Inflammatory macrophage (primary cell): ENCODE results near the gene PAN2.
"Not testable (repeated sequence)": the region's sequence is repeated elsewhere in the genome, so short reads cannot be mapped to it uniquely, and the experiment has no call there.

Experiments used
- DNase-seq, 2 donors: peaks; one replicate each; pipeline ENCODE4 v3.0.0-alpha.2; 2020 to 2022
- total RNA-seq, 18 experiments: gene quantifications; one replicate each; lab custom pipeline; 2026; ENCODE audit warnings: mixed read lengths in 6 of 18, inconsistent platforms in 2 of 18; lab: John Stamatoyannopoulos, UW

PAN2 gene
- 11.3 to 48.7 (median 32.9) reads per million in 18 experiments for total RNA-seq

GRCh38 chr12:56333679-56334489, at the start of gene PAN2:
Gene PAN2, minus strand, starts transcription at chr12:56334000. Its CDS starts 906 bp downstream, at chr12:56333094.
- peak; percentile 98 to 99 for DNase-seq

GRCh38 chr12:56382611-56383010, 48.8 kb upstream of the PAN2 start:
- DNase-seq = no peak

- no peak for DNase-seq
Measured at GRCh38 chr12:56377989-56378316, 44.2 kb upstream of the PAN2 start.

- peak; percentile 25 to 45 for DNase-seq
Measured at GRCh38 chr12:56377310-56377988, 43.6 kb upstream of the PAN2 start.

- no peak for DNase-seq
Measured at GRCh38 chr12:56375598-56376434, 42.0 kb upstream of the PAN2 start.

GRCh38 chr12:56374726-56375597, 41.2 kb upstream of the PAN2 start:
- DNase-seq = peak in 1 of 2 donors; percentile 20

GRCh38 chr12:56373515-56373914, 39.7 kb upstream of the PAN2 start:
- DNase-seq = no peak

GRCh38 chr12:56366948-56367347, 33.1 kb upstream of the PAN2 start:
- no peak for DNase-seq

- DNase-seq = no peak
Measured at GRCh38 chr12:56362130-56363059, 28.6 kb upstream of the PAN2 start, which contains the start of gene APOF. Gene APOF, minus strand, starts transcription at chr12:56362857. Its CDS starts 112 bp downstream, at chr12:56362745.

- no peak for DNase-seq
Measured at GRCh38 chr12:56361487-56362129, 27.8 kb upstream of the PAN2 start.

GRCh38 chr12:56359851-56360767, 26.3 kb upstream of the PAN2 start, which contains the start of gene STAT2:
Gene STAT2, minus strand, starts transcription at chr12:56360107. Its CDS starts 3,536 bp downstream, at chr12:56356571.
- peak; percentile 100 for DNase-seq

- peak; percentile 53 to 74 for DNase-seq
Measured at GRCh38 chr12:56358836-56359532, 25.2 kb upstream of the PAN2 start.

- no peak for DNase-seq
Measured at GRCh38 chr12:56351325-56351724, 17.5 kb upstream of the PAN2 start.

- no peak for DNase-seq
Measured at GRCh38 chr12:56350662-56351061, 16.9 kb upstream of the PAN2 start.

- DNase-seq = no peak
Measured at GRCh38 chr12:56348776-56349175, 15.0 kb upstream of the PAN2 start.

GRCh38 chr12:56347255-56347654, 13.5 kb upstream of the PAN2 start:
- not testable (repeated sequence) for DNase-seq

GRCh38 chr12:56346675-56347074, 12.9 kb upstream of the PAN2 start:
- DNase-seq = peak; percentile 5 to 13

GRCh38 chr12:56342290-56342689, 8.5 kb upstream of the PAN2 start:
- not testable (repeated sequence) for DNase-seq
